Tibial nerve (tissue), 4 donors: Measurements from ENCODE around the gene NXPH2.

Experiments
- CTCF ChIP-seq, 5 experiments: fragments of 200-600 bp in 3 of 5; fragments of 450-650 bp in 2 of 5; sonication (generic) in 3 of 5; IDR thresholded peaks; one replicate each; pipeline ENCODE4 v1.5.1; 2016 to 2019; ENCODE audit warnings: antibody characterized with exemption in 5 of 5, mild to moderate bottlenecking in 3 of 5, moderate library complexity in 2 of 5
- EP300 ChIP-seq, 2 donors: sonication (generic); formaldehyde crosslinking; IDR thresholded peaks; one replicate each; pipeline ENCODE4 v1.6.1; 2017; ENCODE audit warnings: antibody characterized with exemption in 2 of 2, mild to moderate bottlenecking in 1 of 2
- POLR2A ChIP-seq, 2 donors: fragments of 450-650 bp; IDR thresholded peaks; one replicate each; pipeline ENCODE4 v1.6.1; 2017; ENCODE audit warnings: antibody characterized with exemption in 2 of 2, mild to moderate bottlenecking in 2 of 2, moderate library complexity in 2 of 2

DNA sequence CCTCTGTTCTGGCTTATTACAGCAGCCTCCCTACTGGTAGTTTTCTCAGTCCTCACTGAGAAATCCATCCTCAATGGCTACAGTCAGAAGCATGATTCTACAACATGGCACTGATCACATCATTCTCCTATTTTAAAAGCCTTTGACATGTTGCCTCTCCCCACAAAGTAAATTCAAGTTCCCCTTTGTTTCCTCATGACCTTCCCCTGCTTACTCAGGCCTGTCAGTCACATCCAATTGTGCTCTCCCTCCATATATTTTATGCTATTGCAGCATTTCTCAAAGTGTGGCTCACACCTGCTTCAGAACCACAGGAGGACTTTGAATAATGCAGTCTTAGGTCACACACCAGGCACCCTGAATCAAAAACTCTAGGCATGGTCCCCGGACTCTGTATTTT is 154.0 kb downstream of the NXPH2 start:
- TF ChIP-seq CTCF (IDR thresholded peaks at IDR 0.05) = no peak
- no peak for TF ChIP-seq POLR2A (IDR thresholded peaks at IDR 0.05)
- TF ChIP-seq EP300 (IDR thresholded peaks at IDR 0.05) = no peak
